Activated CD8-positive, alpha-beta memory T cell treated with anti-CD3 and anti-CD28 coated beads, Interleukin-2, amount 50 U/mL, for 48 hours (primary cell): ENCODE data around the gene OR6S1.
"Not testable (repeated sequence)": the region's sequence is repeated elsewhere in the genome, so short reads cannot be mapped to it uniquely, and the experiment has no call there.

Source experiments
- DNase-seq: peaks from one replicate; pipeline ENCODE4 v3.0.0-alpha.2; 2020

The OR6S1 gene

DNA sequence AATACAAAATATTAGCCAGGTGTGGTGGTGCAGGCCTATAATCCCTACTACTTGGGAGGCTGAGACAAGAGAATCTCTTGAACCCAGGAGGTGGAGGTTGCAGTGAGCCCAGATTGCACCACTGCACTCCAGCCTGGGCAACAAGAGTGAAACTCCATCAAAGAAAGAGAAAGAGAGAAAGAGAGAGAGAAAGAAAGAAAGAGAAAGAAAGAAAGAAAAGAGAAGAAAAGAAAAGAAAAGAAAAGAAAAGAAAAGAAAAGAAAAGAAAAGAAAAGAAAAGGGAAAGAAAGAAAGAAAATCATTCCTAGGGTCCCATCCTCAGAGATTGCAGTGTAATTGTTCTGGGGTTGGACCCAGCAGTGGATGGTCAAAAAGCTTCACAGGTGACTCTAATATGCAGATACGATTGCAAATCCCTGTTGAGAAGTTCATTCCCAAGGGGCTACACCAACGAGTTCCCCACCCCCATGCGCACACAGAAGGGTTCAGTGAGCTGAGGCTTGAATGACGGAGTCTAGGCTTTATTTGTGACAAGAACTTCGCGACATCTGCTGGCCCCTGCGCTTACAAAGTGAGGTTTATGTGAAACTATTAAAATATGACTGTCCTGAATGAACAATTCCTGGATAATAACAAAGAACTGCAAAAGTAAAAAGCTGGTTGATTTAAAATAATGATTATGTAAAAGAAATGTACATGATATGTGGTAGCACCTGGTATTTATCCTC lies 32.9 kb downstream of the OR6S1 start:
- DNase-seq: no peak

DNA sequence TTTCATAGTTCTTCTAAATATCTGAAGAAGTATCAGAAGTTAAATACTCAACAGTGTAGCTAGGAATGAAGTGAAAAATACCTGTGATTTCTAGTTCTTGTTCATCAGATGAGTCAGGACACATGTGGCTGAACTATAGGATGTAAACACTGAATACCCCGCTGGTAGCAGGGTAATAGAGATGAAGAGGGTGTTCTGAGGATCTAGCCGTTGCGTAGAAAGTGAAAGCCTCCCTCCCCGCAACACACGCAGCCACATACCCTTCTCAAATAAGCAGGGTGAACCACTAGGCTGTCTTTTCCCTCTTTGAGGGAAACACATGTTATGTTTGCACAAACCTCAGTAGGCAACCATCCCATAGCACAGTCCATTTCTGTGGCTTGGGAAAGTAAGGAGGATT lies 33.9 kb downstream of the OR6S1 start:
- DNase-seq: no peak

DNA sequence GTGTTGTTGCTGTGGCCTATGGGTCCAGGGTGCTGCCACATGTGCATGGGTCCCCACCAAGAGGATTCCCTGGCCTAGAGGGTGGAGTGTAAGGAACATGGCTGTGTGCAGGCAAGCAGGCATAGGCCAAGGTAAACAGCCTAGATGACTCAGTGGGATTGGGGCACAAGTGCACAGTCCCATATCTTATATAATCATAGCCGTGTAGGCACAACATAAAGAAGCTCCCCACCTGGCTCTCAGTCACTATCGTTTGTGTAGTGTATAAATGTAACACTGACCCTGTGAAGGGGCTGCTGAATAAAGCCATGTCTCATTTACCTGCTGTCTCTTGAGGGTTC lies 34.6 kb downstream of the OR6S1 start:
- no peak for DNase-seq

DNA sequence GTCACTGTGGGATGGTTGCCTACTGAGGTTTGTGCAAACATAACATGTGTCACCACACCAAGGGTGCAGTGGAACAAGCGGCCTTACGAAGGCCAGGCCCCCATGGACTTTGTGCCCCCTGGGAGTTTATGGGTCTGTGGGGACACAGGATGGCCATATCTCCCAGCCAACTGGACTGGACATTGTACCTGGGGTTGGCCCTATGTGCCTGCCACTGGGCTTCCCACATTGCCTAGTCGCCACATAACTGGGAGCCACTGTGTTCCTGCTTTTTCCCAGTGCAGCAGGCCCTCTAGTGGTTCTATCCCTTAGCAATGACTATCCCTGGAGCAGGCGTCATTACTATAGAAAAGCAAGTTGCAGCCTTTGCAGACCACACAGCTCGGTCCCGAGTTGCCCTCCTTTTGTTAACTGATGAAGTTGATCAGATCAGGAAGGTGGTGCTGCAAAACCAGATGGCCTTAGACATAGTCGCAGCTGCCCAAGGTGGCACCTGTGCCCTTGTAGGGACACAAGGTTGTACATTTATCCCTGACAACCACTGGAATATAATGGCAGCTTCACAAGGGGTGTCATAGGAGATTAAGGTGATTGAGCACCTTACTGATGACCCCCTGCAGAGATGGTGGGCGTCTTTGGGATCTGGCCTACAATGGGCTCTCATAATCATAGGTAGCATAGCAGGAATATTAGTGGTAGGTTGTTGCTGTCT lies 35.1 kb downstream of the OR6S1 start:
- DNase-seq: no peak

DNA sequence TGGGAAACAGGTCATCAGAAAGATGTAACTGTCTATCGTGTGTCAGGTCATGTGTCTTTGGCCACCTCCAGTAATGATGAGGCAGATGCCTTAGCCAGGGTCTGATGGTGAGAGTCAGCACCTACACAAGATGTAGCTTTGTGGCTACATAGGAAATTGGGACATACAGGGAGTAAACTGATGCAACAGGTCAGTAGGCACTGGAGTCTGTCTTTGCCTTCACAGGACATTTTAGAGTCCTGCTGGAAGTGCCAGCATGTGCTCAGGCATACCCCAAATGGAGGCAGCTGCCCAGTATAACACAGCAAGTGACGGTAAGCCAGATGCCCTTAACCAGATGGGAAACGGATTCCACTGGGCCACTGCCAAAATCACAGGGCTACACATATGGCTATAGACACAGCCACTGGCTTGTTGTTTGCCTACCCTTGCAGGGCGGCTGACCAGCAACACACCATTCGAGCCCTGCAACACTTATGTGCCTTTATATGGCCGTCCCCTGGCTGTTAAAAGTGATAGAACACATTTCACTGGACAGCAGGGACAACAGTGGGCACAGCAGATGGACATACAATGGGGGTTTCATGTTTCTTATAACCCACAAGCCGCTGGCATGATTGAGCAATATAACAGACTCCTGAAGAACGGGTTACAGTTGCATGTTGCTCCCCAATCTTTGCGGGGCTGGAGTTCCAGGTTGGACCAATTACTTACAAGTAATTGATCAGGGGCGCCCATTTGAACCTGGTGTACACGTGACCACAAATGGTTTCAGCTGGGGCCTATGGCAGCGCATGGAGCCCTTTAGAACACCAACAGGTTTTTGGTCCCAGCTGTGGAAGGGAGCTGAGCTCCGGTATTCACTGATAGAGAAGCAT lies 37.4 kb downstream of the OR6S1 start:
- DNase-seq: no peak

DNA sequence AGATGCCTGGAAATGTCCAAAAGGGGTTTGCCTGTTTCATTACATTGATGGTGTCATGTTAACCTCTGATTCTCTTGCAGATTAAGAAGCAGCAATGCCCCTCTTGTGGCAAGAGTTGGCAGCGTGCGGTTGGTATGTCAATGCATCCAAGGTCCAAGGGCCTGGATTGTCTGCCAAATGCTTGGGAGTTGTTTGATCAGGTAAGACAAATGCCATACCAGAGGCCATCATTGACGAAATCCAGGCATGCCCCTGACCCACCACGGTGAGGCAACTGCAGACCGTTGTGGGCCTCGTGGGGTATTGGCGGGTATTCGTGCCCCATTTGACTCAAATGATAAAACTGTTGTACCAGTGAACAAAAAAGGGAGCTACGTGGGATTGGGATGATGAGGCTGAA lies 38.9 kb downstream of the OR6S1 start:
- DNase-seq: no peak

DNA sequence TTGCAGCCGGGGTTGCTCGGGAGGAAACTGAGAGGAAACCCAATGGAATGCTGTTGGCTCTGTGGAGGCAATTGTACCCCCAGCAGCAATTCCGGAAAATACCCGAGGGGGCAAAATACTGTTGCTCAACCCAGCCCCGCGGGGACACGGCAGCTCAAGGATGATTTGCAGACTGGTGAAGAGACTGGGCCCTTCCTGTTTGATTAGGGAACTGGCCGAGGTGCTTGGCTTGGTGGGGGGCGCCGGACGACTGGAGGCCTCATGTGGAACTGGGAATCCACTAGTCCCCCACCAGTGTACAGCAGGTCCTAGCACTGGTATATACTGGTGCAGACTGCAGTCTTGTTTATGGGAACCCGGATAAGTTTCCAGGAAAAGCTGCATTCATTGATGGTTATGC lies 40.0 kb downstream of the OR6S1 start:
- no peak for DNase-seq

DNA sequence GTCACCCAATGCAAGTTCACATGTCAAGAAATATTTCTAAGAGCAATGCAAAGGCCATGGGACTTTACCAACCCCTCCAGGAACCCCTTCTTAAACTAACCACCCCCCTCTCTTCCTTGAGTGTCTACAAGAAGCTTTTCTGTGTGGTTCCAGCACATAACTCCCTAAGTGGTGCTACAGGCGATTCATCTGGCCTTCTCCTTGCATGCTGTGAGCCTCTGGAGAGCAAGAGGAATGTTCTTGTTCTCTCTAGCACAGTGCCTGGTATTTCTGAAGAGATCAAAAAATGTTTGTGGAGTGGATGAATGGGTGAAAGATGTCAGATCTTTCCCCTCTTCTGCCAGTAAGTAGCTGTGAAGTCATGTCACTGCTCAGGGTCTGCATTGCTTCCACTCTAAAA lies 44.4 kb downstream of the OR6S1 start:
- DNase-seq: no peak

DNA sequence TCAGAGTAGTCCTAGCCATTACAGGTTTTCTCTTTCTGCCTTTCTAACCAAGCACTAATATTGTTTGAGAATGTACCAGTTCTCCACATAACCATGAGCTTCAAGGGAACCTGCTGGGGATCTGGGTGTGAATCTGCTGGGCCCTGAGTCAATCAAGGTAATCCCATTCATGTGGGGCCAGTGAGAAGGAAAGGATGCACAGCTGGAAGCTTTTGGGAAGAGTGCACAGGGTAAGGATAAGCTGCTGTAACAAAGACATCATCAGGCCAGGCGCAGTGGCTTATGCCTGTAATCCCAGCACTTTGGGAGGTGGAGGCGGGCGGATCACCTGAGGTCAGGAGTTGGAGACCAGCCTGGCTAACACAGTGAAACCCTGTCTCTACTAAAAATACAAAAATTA lies 45.8 kb downstream of the OR6S1 start:
- DNase-seq: not testable (repeated sequence)

DNA sequence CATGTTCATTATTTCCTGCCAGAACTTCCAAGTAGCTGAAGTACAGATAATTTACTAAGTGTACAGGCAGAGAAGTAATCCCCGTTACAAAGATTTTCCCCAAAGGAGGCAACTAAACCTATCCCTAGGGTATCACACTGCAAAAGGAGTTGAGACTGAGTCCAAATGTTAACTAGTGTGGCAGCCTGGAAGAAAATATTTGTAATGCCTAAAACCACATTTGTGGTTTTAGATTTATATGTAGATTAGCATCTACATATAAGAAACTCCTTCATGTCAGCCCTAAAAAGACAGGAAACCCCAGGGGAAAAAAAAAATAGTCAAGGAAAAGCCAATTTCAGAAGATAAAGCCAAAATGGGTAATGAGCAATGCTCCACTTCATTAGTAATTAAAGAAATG lies 48.9 kb downstream of the OR6S1 start:
- DNase-seq: no peak

DNA sequence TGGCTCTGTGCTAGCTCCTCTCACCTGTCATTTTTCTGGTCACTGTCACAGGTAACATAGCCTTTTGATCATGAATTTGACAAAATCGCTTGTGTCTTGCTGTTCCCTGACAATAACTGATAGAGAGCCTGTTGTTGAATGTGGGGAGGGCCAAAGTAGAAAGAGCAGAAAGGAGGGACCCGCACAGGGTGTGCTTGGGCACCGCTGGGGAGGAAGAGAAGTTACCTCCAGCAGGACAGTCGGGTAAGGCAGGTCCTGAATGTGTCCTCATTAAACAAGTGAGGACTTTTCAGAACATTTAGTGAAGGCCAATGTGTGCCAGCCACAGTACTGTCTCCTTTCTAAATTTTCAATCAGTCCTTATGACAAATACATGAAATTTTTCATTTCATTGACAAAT lies 50.3 kb downstream of the OR6S1 start, which contains the start of gene RNASE12:
Gene RNASE12 (minus strand): TSS at position 142 of the 400 bp plus-strand sequence. CDS start 653 bp downstream, outside the sequence.
- DNase-seq: no peak
